Hepatocyte (in vitro differentiated cells): Measurements from ENCODE around the gene EME1. TPM values are rescaled to one million over a fixed set of nuclear protein-coding genes. Genes with fewer than 3 reads are reported as not detected.
A peak's percentile ranks its signal among the peaks of the same experiment; 100 is the strongest.
"Not testable (repeated sequence)": the region's sequence is repeated elsewhere in the genome, so short reads cannot be mapped to it uniquely, and the experiment has no call there.

ENCODE experiments used
- DNase-seq: peaks from one replicate; pipeline ENCODE4 v3.0.0-alpha.2; 2016; ENCODE audit warnings: low spot score
- H2AFZ ChIP-seq: fragments of 200-600 bp; sonication (generic); 2 replicates; pipeline ENCODE4 v1.6.0; 2016; ENCODE audit warnings: antibody characterized with exemption, mild to moderate bottlenecking
- H3K27ac ChIP-seq: fragments of 200-600 bp; sonication (generic); 2 replicates; pipeline ENCODE4 v1.5.1; 2016; ENCODE audit warnings: mild to moderate bottlenecking
- H3K27me3 ChIP-seq: fragments of 200-600 bp; sonication (generic); 2 replicates; pipeline ENCODE4 v1.6.1; 2016
- H3K36me3 ChIP-seq: fragments of 200-600 bp; sonication (generic); replicated peaks from 2 replicates; pipeline ENCODE4 v1.5.1; 2016; ENCODE audit warnings: low read depth; ENCODE audit not compliant: insufficient read depth
- H3K4me1 ChIP-seq: fragments of 200-600 bp; sonication (generic); 2 replicates; pipeline ENCODE4 v1.5.1; 2016; ENCODE audit warnings: mild to moderate bottlenecking, moderate library complexity; ENCODE audit not compliant: insufficient read depth
- H3K4me2 ChIP-seq: fragments of 200-600 bp; sonication (generic); 2 replicates; pipeline ENCODE4 v1.6.0; 2016
- H3K4me3 ChIP-seq: fragments of 200-600 bp; sonication (generic); 2 replicates; pipeline ENCODE4 v1.5.1; 2016; ENCODE audit warnings: mild to moderate bottlenecking
- H3K79me2 ChIP-seq: fragments of 200-600 bp; sonication (generic); 2 replicates; pipeline ENCODE4 v1.6.0; 2017; ENCODE audit warnings: mild to moderate bottlenecking
- H3K9me2 ChIP-seq: fragments of 200-600 bp; sonication (generic); replicated peaks from 2 replicates; pipeline ENCODE4 v1.6.0; 2017; ENCODE audit warnings: mild to moderate bottlenecking; ENCODE audit not compliant: insufficient read depth
- H3K9me3 ChIP-seq: fragments of 200-600 bp; sonication (generic); 2 replicates; pipeline ENCODE4 v1.5.1; 2016; ENCODE audit warnings: low read depth, mild to moderate bottlenecking
- H4K20me1 ChIP-seq: fragments of 200-600 bp; sonication (generic); 2 replicates; pipeline ENCODE4 v1.6.0; 2016; ENCODE audit warnings: mild to moderate bottlenecking; ENCODE audit not compliant: insufficient read depth, poor library complexity, severe bottlenecking
- CTCF ChIP-seq: fragments of 200-600 bp; sonication (generic); IDR thresholded peaks from 2 replicates; pipeline ENCODE4 v1.5.1; 2016; ENCODE audit warnings: antibody characterized with exemption, mild to moderate bottlenecking; ENCODE audit not compliant: poor library complexity
- EZH2 ChIP-seq: fragments of 200-600 bp; sonication (generic); IDR thresholded peaks from 2 replicates; pipeline ENCODE4 v1.6.1; 2016; ENCODE audit warnings: antibody characterized with exemption, mild to moderate bottlenecking, borderline replicate concordance
- EZH2phosphoT487 ChIP-seq: fragments of 200-600 bp; sonication (generic); IDR thresholded peaks from one replicate; pipeline ENCODE4 v1.6.1; 2018; ENCODE audit warnings: antibody characterized with exemption, mild to moderate bottlenecking, low read depth, moderate library complexity; ENCODE audit not compliant: unreplicated experiment, severe bottlenecking
- WGBS: methylation state at CpG from one replicate; pipeline ENCODE4 v1.1.6; 2016; ENCODE audit warnings: low lambda C conversion rate; ENCODE audit errors: missing lambda C conversion rate; 5-methylcytosine and 5-hydroxymethylcytosine counted together
- polyA plus RNA-seq: library from polyadenylated mRNA; unstranded; fragments of >200 nt; fragmentation: Nextera tagmentation; extraction: Ambion mirVana; gene quantifications from 2 replicates; pipeline ENCODE4 v1.2.1, GENCODE V29; 2016
- total RNA-seq: library from RNA; depleted of rRNA; stranded (reverse); fragments of >200 nt; gene quantifications from 2 replicates; pipeline ENCODE4 v1.2.3, GENCODE V29; 2014

EME1 gene
- total and polyA plus RNA-seq, 2 experiments from 2014 or later, result 2.1 to 5.1 TPM

GRCh38 chr17:50331085-50331791 is 41.8 kb upstream of the EME1 start:
- TF ChIP-seq EZH2 (no peak), EZH2phosphoT487 (no peak), CTCF (no peak)
- no peaks in the 10 kb centered on the region for H3K36me3 ChIP-seq
- no peaks in the 10 kb centered on the region for H3K9me3 ChIP-seq
- no peaks in the 10 kb centered on the region for H3K4me1 ChIP-seq
- H3K4me2 ChIP-seq, result no peak overlapping the region
- H4K20me1 ChIP-seq, result no peaks in the 10 kb centered on the region
- H3K79me2 ChIP-seq, result no peaks in the 10 kb centered on the region
- 92% methylated on average over 4 of the region's 4 CpGs for whole genome bisulfite sequencing
- H2AFZ ChIP-seq, result no peak overlapping the region
- H3K27me3 ChIP-seq, result no peaks in the 10 kb centered on the region
- no peak for DNase-seq
- no peak overlapping the region for H3K27ac ChIP-seq
- H3K9me2 ChIP-seq, result no peaks in the 10 kb centered on the region
- no peak overlapping the region for H3K4me3 ChIP-seq

GRCh38 chr17:50332196-50332595 is 40.8 kb upstream of the EME1 start:
- Histone ChIP-seq H3K27me3 (no peaks in the 10 kb centered on the region), H3K4me3 (no peak overlapping the region), H4K20me1 (no peaks in the 10 kb centered on the region), H2AFZ (no peak overlapping the region), H3K36me3 (no peaks in the 10 kb centered on the region), H3K9me2 (no peaks in the 10 kb centered on the region), H3K4me1 (no peaks in the 10 kb centered on the region), H3K79me2 (no peaks in the 10 kb centered on the region), H3K27ac (no peak overlapping the region), H3K4me2 (no peak overlapping the region), H3K9me3 (no peaks in the 10 kb centered on the region)
- no peak for TF ChIP-seq EZH2
- no peak for TF ChIP-seq CTCF
- no peak for TF ChIP-seq EZH2phosphoT487
- DNase-seq, result no peak
- WGBS, result 80% methylated on average over 6 of the region's 6 CpGs

- not testable (repeated sequence) for H3K27ac ChIP-seq, H3K4me2 ChIP-seq, DNase-seq, H3K4me3 ChIP-seq, H3K79me2 ChIP-seq, H4K20me1 ChIP-seq, H3K36me3 ChIP-seq, H3K4me1 ChIP-seq, H3K9me3 ChIP-seq, H3K9me2 ChIP-seq, H3K27me3 ChIP-seq, H2AFZ ChIP-seq
- TF ChIP-seq CTCF, result peak; percentile 4
- WGBS, result 72% methylated on average over 14 of the region's 14 CpGs
Observed at GRCh38 chr17:50333291-50334057, 39.6 kb upstream of the EME1 start.
